Umbilical cord (tissue), 2 donors: Measurements from ENCODE around the gene SLC29A3. TPM values are rescaled to one million over a fixed set of nuclear protein-coding genes. Genes with fewer than 3 reads are reported as not detected.

ENCODE experiments used
- DNase-seq: peaks from one replicate; pipeline ENCODE4 v3.0.0-alpha.2; 2015; ENCODE audit warnings: low spot score
- total RNA-seq: library from RNA; depleted of rRNA; stranded (reverse); fragments of >200 nt; gene quantifications from one replicate; pipeline ENCODE4 v1.2.3, GENCODE V29; 2014; ENCODE audit warnings: low replicate concordance; ENCODE audit not compliant: insufficient read depth

Gene SLC29A3
- total RNA-seq, 1 donor from 2014 or later = 1.2 TPM

DNA sequence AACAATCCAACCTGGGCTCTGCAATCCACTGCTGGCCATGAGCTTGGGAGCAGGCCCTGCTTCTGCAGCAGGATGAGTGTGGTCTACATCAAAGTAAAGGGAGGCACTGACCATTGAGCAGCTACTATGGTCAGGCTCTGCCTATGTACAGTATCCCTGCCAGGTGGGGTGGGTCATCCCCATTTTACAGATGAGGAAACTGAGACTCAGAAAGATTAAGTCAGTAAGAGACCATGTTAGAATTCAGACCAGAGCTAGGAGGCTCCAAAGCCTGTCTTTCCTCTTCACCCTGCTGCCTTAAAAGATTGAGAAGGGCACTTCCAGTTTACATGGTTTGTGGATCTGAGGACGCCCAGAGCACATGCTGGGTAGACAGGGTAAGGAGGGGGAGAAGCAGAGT, 50.5 kb downstream of the SLC29A3 start:
- no peak for DNase-seq

GRCh38 chr10:71370031-71370430, 51.0 kb downstream of the SLC29A3 start:
- no peak for DNase-seq

- peak; percentile 32 for DNase-seq
These were observed 52.7 kb downstream of the SLC29A3 start for GRCh38 chr10:71371750-71372166.

DNA sequence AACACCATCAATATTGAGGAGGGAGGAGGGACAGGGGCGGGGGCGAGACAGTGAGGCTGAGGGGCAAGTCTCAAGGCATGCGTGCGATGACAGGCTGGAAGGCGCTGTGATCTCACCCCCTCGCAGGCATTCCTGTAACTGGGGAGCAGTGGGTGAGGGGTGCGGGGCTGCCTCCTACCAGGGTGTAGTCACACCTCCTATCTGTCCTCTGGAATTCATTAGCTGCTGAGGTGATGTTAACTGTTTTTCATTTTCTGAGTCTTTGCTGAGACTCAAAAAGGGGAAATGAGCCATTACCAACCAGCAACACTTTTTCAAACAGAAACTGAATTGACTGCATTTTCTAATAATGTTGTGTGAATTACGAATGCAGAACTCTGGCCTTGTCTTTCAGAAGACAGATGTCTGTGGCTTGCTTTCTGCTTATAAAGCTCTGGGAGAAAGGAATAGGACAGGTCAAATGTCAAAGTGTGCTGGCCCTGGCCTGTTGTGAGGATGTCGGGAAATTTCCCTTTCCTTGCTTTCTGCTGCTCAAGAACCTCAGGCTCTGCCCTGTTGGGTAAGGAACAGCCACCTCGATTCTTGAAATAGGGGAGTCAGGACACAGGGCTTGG, 53.9 kb downstream of the SLC29A3 start:
- DNase-seq = peak; percentile 37

DNA sequence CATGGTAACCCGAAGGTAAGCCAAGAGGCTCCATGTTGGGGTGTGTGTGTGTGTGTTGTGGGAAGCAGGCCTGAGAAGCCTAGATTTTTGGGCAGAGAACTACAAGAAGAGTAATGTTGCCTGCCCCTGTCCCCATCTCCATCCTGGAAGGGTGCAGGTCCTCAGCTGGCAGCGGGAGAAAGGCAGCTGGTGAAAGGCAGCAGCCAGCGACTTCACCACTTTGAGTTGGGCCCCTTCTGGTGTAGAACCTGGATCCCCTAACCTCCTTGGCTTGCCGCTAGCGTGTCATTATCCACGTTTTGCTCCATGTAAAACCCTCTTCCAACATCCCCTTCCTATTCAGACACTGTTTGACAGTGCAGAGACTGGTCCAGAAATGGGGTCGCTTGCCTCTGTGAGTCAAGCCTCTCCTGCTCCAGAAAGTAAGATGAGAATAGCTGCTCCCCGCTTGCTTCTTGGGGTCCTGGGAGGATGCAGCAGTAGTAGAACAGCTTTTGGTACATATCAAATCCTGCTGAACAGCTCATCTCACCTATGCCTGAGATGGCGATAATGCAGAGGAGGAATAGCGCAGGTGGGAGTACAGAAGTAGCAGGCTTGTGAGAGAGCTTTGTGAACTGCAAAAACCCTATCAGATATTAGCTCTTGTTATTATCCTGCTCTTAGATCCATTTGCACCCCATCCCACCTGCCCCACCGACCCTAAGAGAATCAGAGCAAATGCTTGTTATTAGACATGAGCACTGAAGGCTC, 55.6 kb downstream of the SLC29A3 start:
- DNase-seq = no peak

DNA sequence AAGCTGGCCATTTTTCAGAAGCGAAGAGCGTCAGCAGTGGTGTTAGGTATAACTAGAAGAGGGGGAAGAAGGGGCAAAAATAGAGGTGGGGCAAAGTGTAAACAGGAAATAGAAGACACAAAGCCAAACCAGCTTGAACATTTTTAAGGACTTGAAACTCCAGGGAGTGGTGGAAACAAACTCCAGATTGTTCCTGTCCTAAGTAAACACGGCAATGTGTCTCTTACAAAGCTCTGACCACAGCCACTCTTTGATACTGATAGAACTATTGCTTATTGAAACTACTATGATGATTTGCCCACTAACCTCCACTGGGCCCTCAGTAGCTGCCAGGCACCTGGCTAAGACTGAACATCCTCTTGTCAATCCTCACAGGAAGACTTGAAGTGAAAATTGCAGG, 56.9 kb downstream of the SLC29A3 start:
- no peak for DNase-seq

GRCh38 chr10:71378336-71379117, 59.5 kb downstream of the SLC29A3 start:
- no peak for DNase-seq

DNA sequence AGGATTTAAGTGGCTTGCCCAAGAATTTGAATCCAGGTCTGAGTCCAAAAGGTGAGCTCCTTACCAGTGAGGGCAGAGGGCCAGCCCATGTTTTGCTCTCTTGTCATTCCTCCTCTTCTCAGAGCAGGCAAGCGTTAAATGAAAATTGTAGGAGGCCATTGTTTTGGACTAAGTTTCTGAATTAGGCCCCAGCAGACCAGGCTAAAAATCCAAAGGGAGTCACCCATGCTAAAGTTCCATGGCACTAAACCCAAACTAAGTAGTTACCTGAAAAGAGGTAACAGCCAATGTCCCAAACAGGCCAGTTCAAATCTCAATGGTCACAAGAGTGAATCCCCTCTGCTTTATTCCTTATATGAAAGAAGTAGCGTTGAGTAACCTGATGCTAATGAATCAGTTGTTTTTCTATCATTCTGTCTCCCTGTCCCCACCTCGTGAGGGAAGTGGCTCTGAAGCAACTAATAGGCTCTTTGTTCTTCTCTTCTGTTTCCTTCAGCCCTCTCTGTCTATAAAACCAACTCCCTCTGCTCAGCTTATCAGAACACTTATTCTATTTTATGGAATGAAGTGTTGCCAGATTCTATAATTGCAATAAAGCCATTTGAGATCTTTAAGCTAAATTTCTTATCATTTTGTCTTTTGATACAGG, 60.2 kb downstream of the SLC29A3 start:
- DNase-seq = no peak

DNA sequence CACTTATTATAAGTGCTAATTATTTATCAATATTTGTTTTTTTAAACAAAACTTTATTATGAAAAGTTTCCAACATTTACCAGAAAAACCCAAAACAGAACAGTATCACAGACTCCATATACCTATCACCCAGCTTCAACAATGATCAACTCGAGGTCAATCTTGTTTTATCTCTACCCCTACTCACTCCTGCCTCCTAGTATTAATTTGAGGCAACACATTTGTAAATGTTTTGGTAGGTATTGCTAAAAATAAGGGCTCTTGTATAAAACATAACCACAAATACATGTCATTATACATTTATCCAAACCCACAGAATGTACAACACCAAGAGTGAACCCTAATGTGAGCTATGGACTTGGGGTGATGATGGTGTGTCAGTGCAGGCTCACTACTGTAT, 61.8 kb downstream of the SLC29A3 start:
- no peak for DNase-seq

GRCh38 chr10:71381611-71382010, 62.6 kb downstream of the SLC29A3 start:
- no peak for DNase-seq

- DNase-seq = no peak
These were observed 63.0 kb downstream of the SLC29A3 start for GRCh38 chr10:71382028-71382427.

- no peak for DNase-seq
These were observed 63.7 kb downstream of the SLC29A3 start for GRCh38 chr10:71382757-71383156.

- peak; percentile 39 for DNase-seq
These were observed 65.1 kb downstream of the SLC29A3 start for GRCh38 chr10:71383972-71384687.

DNA sequence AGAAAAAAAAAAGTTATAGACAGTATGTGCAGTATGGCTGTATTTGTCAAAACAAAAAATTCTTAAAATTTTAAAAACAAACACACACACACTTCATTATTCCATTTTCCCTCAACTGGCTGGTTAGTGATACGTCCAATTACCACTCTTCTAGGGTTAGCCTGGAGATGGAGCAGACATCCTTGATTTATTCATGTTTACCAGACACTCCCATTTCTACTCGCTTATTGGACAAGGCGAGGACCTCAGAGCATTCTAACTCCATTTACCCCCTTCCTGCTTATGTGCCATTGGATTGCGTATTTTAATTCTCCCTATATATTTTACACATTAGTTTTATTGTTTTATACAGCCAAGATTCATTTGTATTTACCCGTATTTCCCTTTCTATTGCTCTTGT, 69.1 kb downstream of the SLC29A3 start:
- DNase-seq = no peak

GRCh38 chr10:71388583-71389310, 69.7 kb downstream of the SLC29A3 start:
- DNase-seq = no peak

DNA sequence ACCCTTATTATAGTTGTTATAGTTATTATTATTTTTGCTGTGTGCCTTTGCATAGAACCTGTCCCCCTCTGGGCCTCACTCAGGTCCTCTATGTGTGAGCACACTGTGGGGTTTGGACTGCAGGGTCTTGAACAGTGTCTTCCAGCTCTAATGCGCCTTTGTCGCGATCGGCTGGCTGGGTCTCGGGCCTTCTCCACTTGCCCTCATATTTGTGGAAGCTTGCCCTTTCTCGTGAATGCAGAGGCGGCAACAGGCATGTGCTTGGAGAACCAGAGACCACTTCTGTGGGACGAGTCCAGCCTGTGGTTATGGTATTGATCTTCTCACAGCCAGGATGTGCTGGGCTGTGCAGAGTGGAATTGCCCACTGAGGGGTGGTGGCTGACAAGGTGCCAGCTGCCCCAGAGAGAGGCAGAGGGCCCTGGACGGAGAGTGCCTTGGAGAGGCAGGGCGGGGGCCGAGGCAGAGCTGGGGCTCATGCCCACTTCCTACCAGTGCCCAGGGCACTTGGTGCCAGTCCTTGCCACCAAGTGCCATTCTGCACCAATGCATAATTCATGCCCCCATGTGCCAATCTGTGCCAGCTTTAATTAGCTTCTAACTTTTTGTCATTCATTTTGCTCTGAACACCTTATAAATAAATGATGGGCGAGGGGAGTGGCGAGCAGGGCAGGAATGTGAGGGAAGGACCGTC, 70.9 kb downstream of the SLC29A3 start:
- no peak for DNase-seq

DNA sequence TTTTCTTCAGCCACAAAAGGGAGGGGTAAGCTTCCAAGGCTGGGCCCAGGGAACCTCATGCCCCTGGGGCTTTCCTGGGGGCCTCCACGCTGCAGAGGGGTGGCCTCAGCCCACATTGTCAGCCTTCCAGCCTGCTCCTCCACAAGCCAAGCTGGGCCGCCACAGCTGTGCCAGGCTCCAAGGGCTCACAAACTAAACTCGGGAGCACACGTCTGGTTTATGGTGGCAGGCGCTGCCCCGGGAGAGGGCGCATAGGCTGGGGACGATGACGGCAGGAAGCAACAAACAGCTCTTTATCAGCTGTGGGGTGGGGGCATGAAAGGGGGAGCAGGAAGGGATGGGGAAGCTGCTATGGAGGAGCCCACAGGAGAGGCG, 71.4 kb downstream of the SLC29A3 start:
- no peak for DNase-seq

- no peak for DNase-seq
These were observed 72.0 kb downstream of the SLC29A3 start for GRCh38 chr10:71390921-71391690.

GRCh38 chr10:71391701-71392100, 72.6 kb downstream of the SLC29A3 start:
- no peak for DNase-seq
